ENCODE results near the gene WWOX.

The WWOX gene

GRCh38 chr16:78995441-78995840 lies 896.0 kb downstream of the WWOX start:
- no peak for DNase-seq (ENCODE audit: extremely low read depth, low read depth)
- no peak for TF ChIP-seq CTCF (IDR thresholded peaks at IDR 0.05; ENCODE audit: low read depth, low read length)

GRCh38 chr16:78996790-78997189 lies 897.3 kb downstream of the WWOX start:
- TF ChIP-seq CTCF (IDR thresholded peaks at IDR 0.05; ENCODE audit: low read depth, low read length): no peak
- no peak for DNase-seq (ENCODE audit: extremely low read depth, low read depth)

- DNase-seq (ENCODE audit: extremely low read depth, low read depth): no peak
- TF ChIP-seq CTCF (IDR thresholded peaks at IDR 0.05; ENCODE audit: low read depth, low read length): no peak
These were observed 899.4 kb downstream of the WWOX start for GRCh38 chr16:78998879-78999278.

GRCh38 chr16:79001156-79001967 lies 901.9 kb downstream of the WWOX start:
- no peak for TF ChIP-seq CTCF (IDR thresholded peaks at IDR 0.05; ENCODE audit: low read depth, low read length)
- DNase-seq (ENCODE audit: extremely low read depth, low read depth): no peak

GRCh38 chr16:79003026-79003609 lies 903.7 kb downstream of the WWOX start:
- no peak for DNase-seq (ENCODE audit: extremely low read depth, low read depth)
- TF ChIP-seq CTCF (IDR thresholded peaks at IDR 0.05; ENCODE audit: low read depth, low read length): no peak

GRCh38 chr16:79004309-79004708 lies 904.9 kb downstream of the WWOX start:
- no peak for DNase-seq (ENCODE audit: extremely low read depth, low read depth)
- no peak for TF ChIP-seq CTCF (IDR thresholded peaks at IDR 0.05; ENCODE audit: low read depth, low read length)

- TF ChIP-seq CTCF (IDR thresholded peaks at IDR 0.05; ENCODE audit: low read depth, low read length): no peak
These were observed 905.6 kb downstream of the WWOX start for GRCh38 chr16:79005096-79005495.

More at GRCh38 chr16:79005096-79005495, 905.6 kb downstream of the WWOX start:
- DNase-seq (ENCODE audit: extremely low read depth, low read depth): no peak
